Stomach (tissue), 9 donors: ENCODE results near the gene ATP13A1. TPM values are rescaled to one million over a fixed set of nuclear protein-coding genes. Genes with fewer than 3 reads are reported as not detected.

Experiments used
- DNase-seq, 2 donors: peaks; one replicate each; pipeline versions ENCODE4 v3.0.0 to v3.0.0-alpha.2; 2013 to 2019
- H3K27ac ChIP-seq, 5 donors: fragments of 200-600 bp in 4 of 5; sonication (generic) in 4 of 5; one replicate each; pipeline ENCODE4 v1.5.1; 2013 to 2019; ENCODE audit warnings: mild to moderate bottlenecking in 1 of 5, moderate library complexity in 1 of 5
- H3K27me3 ChIP-seq, 3 donors: fragments of 200-600 bp; sonication (generic); one replicate each; pipeline ENCODE4 v1.5.1; 2017 to 2019; ENCODE audit warnings: mixed run types in 1 of 3
- H3K36me3 ChIP-seq, 4 donors: fragments of 200-600 bp; sonication (generic); 1 replicate in 3 of 4; 2 replicates in 1 of 4; pipeline ENCODE4 v1.5.1; 2016 to 2019
- H3K4me1 ChIP-seq, 4 donors: fragments of 200-600 bp; sonication (generic); one replicate each; pipeline ENCODE4 v1.5.1; 2016 to 2019
- H3K4me3 ChIP-seq, 4 donors: fragments of 200-600 bp; sonication (generic) in 3 of 4; one replicate each; pipeline ENCODE4 v1.5.1; 2016 to 2019; ENCODE audit warnings: mild to moderate bottlenecking in 1 of 4
- H3K9me3 ChIP-seq, 4 donors: fragments of 200-600 bp; sonication (generic); one replicate each; pipeline ENCODE4 v1.5.1; 2016 to 2019
- EP300 ChIP-seq: sonication (generic); formaldehyde crosslinking; IDR thresholded peaks from one replicate; pipeline ENCODE4 v1.6.1; 2017; ENCODE audit warnings: antibody characterized with exemption
- POLR2A ChIP-seq, 4 donors: fragments of 450-650 bp; IDR thresholded peaks; one replicate each; pipeline ENCODE4 v1.6.1; 2016; ENCODE audit warnings: antibody characterized with exemption in 4 of 4, control low read depth in 2 of 4, mild to moderate bottlenecking in 1 of 4, moderate library complexity in 1 of 4
- POLR2AphosphoS5 ChIP-seq, 3 donors: sonication (generic); formaldehyde crosslinking; IDR thresholded peaks; one replicate each; pipeline ENCODE4 v1.6.1; 2016; ENCODE audit warnings: antibody characterized with exemption in 3 of 3
- WGBS, 5 donors: extraction: QIAGEN DNeasy Blood & Tissue Kit in 3 of 5; methylation state at CpG; one replicate each; pipeline versions ENCODE4 v1.1.5 to v1.1.7; 2013 to 2018; 5-methylcytosine and 5-hydroxymethylcytosine counted together
- intact Hi-C: fragments of 100-400 bp; cut with DNase I; formaldehyde crosslinking; loops from one replicate; pipeline ENCODE4 v1.15.1; 2023; ENCODE audit warnings: low total_unique reads
- polyA plus RNA-seq, 3 donors: library from polyadenylated mRNA; stranded (reverse); fragments of 200-250 nt; gene quantifications; one replicate each; pipeline ENCODE4 v1.2.3, GENCODE V29; 2013
- total RNA-seq, 5 donors: library from RNA; depleted of rRNA; stranded (reverse); fragments of >200 nt; gene quantifications; one replicate each; pipeline versions ENCODE4 v1.1.0 to v1.2.3, GENCODE V29; 2014 to 2016
- TF ChIP-seq, protein P1 (sequence below), 7 experiments: fragments of 450-650 bp in 4 of 7; fragments of 200-600 bp in 3 of 7; sonication (generic) in 3 of 7; IDR thresholded peaks; one replicate each; pipeline ENCODE4 v1.5.1; 2016 to 2019; ENCODE audit warnings: antibody characterized with exemption in 7 of 7, control low read depth in 2 of 7, mild to moderate bottlenecking in 1 of 7
- donor health status: healthy with polysubstance abuse.
- donor health status: Bipolar disorder and iron deficiency.
- donor health status: healthy.

The ATP13A1 gene
- total and polyA plus RNA-seq, 8 donors, result 17.3 to 451 (median 56.5) TPM

DNA sequence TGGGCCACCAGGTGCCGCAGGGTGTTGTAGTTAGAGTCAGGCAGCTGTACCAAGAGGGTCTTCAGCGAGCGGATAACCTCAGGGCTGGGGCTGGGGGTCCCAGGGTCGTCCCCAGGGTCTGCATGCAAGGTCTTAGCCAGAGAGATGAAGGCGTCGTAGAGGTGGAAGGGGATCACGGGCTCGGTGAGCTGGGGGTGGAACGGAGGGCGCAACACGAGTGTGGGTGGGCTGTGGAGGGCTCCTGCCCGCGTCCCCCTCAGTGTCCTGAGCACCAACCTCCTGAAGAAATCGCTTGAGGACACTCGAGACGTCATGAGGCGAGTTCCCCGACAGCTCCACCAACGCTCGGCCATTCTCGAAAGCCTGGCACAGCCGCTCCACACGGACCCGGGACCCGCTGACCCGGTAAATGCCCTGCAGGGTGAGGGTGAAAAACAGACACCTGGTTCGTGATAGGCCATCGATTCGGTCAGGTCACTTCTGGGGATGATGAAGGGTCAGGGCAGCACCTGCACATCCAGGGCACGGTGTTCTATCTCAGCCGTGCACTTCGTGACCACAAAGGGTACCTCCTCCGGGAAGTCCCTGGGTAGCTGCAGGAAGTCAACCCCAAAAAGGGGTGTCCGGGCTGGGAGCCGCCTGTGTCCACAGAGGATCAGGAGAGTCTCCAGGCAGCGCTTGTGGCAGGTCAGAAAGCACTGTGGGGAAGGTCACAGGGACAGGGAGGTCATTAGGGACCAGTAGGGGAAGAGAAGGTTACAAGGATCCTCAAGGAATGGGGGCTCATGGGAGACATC lies 28.8 kb downstream of the ATP13A1 start:
- intact Hi-C loops, result no loop called here
- H3K36me3 ChIP-seq, result peaks cover 19 to 95% (median 78%) of the 10 kb centered on the region in 4 donors
- no peak overlapping the region for H3K27ac ChIP-seq
- TF ChIP-seq POLR2A (IDR thresholded peaks at IDR 0.05) (no peak), POLR2AphosphoS5 (IDR thresholded peaks at IDR 0.05) (no peak), EP300 (no peak)
- TF ChIP-seq, protein P1, sequence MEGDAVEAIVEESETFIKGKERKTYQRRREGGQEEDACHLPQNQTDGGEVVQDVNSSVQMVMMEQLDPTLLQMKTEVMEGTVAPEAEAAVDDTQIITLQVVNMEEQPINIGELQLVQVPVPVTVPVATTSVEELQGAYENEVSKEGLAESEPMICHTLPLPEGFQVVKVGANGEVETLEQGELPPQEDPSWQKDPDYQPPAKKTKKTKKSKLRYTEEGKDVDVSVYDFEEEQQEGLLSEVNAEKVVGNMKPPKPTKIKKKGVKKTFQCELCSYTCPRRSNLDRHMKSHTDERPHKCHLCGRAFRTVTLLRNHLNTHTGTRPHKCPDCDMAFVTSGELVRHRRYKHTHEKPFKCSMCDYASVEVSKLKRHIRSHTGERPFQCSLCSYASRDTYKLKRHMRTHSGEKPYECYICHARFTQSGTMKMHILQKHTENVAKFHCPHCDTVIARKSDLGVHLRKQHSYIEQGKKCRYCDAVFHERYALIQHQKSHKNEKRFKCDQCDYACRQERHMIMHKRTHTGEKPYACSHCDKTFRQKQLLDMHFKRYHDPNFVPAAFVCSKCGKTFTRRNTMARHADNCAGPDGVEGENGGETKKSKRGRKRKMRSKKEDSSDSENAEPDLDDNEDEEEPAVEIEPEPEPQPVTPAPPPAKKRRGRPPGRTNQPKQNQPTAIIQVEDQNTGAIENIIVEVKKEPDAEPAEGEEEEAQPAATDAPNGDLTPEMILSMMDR (IDR thresholded peaks at IDR 0.05), result no peak
- H3K4me3 ChIP-seq, result no peak overlapping the region
- H3K9me3 ChIP-seq, result no peaks in the 10 kb centered on the region
- no peak for DNase-seq
- WGBS, 5 donors, result 89 to 97% (median 94%) methylated on average over 29 to 36 of the region's 36 CpGs
- H3K4me1 ChIP-seq, result no peaks in the 10 kb centered on the region
- H3K27me3 ChIP-seq, result no peaks in the 10 kb centered on the region

DNA sequence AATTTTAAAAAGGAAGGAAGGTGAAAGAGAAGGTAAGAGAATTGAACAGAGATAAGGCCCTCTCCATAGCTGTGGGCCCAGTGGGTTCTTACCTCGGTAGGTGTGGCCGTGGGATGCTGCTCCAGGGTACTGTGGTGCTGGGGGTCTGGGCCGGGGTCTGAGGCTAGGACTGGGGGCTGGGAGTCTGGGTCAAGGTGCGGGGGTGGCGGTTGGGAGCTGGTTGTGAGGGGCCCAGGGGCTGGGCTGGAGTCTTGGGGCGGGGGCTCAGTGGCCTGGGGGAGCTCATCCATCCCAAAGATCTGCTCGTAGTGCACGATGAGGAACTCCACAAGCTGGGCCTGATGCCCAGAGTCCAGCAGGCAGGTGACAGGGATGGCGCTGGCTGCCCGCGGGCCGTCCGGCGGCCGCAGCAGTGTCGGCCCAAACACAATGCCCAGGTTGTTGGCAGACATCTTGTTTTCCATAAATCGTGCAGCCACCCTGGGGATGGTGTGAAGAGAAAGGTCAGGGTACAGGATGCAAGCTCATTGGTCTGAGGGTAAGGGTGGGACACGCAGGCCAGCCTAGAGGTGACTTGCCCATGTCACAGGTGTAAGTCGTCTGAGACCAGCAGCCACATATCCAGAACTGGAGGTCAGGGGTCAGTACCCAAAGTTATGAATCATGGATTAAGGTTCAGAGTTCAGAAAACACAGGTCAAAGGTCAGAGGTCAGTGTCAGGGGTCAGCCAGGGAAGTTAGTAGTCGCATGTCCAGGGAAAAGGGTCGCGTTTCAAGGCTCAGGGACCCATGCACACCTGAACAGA lies 29.6 kb downstream of the ATP13A1 start:
- intact Hi-C loops, result no loop called here
- WGBS, 5 donors, result 87 to 93% (median 93%) methylated on average over 15 to 22 of the region's 22 CpGs
- no peaks in the 10 kb centered on the region for H3K9me3 ChIP-seq
- DNase-seq, result no peak
- H3K27me3 ChIP-seq, result peaks cover 0 to under 1% (median 0%) of the 10 kb centered on the region in 3 donors
- H3K36me3 ChIP-seq, result peaks cover 19 to 92% (median 72%) of the 10 kb centered on the region in 4 donors
- H3K4me1 ChIP-seq, result peaks cover 0 to 2% (median under 1%) of the 10 kb centered on the region in 4 donors
- TF ChIP-seq EP300 (no peak), POLR2A (IDR thresholded peaks at IDR 0.05) (no peak), POLR2AphosphoS5 (IDR thresholded peaks at IDR 0.05) (no peak)
- TF ChIP-seq, protein P1 (IDR thresholded peaks at IDR 0.05), result no peak
- H3K27ac ChIP-seq, result no peak overlapping the region
- no peak overlapping the region for H3K4me3 ChIP-seq

DNA sequence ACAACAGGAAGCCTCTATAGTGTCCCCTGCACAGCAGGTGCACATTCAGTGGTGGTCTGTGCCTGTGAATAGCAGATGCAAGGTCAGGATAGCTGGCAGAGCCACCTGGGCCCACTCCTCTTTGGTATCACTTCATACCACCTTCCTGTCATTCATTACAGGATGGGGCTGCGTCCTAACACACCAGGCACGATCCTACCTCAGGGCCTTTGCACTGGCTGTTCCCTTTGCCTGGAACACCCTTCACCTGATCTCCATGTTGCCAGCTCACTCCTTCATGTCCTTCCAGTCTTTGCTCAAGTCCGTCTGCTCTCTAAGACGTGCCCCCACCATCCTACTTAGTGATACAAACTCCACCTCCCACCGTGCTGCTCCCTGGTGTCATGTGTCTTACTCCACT lies 30.8 kb downstream of the ATP13A1 start:
- no peak overlapping the region for H3K27ac ChIP-seq
- WGBS, 5 donors, result 79 to 93% (median 88%) methylated on average over 5 of the region's 5 CpGs
- intact Hi-C loops, result no loop called here
- H3K4me1 ChIP-seq, result peaks cover 8 to 15% (median 13%) of the 10 kb centered on the region in 4 donors
- TF ChIP-seq EP300 (no peak), POLR2A (IDR thresholded peaks at IDR 0.05) (no peak)
- H3K4me3 ChIP-seq, result no peak overlapping the region
- no peak for DNase-seq
- H3K9me3 ChIP-seq, result no peaks in the 10 kb centered on the region
- H3K36me3 ChIP-seq, result peaks cover 19 to 80% (median 63%) of the 10 kb centered on the region in 4 donors
- peaks cover 0 to 13% (median 0%) of the 10 kb centered on the region in 3 donors for H3K27me3 ChIP-seq

DNA sequence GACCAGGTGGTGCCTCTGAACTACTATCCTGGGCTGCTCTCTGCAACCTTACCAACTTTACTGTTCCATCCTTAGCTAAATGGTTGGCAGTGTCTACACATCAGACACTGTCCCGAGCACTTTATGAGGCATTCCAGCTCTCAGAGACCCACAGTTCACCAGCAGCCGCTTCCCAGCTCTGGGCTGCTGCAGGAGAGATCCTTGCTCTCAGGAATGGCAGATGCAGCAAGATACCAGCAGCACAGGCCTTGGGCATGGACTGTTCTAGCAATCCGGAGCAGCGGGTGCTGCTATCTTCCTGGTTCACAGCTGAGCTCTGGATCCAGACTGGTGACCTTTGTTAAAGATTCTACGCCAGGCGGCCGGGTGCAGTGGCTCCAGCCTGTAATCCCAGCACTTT lies 32.1 kb downstream of the ATP13A1 start:
- Histone ChIP-seq H3K27ac (no peak overlapping the region), H3K36me3 (peaks cover 12 to 66% (median 52%) of the 10 kb centered on the region in 4 donors), H3K4me1 (peaks cover 13 to 28% (median 26%) of the 10 kb centered on the region in 4 donors), H3K27me3 (peaks cover 0 to 21% (median 0%) of the 10 kb centered on the region in 3 donors), H3K4me3 (no peak overlapping the region), H3K9me3 (no peaks in the 10 kb centered on the region)
- DNase-seq, result peak in 1 of 2 donors; percentile 3
- WGBS, 5 donors, result 80 to 90% (median 88%) methylated on average over 7 of the region's 7 CpGs
- TF ChIP-seq, protein P1 (IDR thresholded peaks at IDR 0.05), result no peak
- TF ChIP-seq EP300, result no peak
- TF ChIP-seq POLR2AphosphoS5 (IDR thresholded peaks at IDR 0.05), result no peak
- TF ChIP-seq POLR2A (IDR thresholded peaks at IDR 0.05), result no peak
- intact Hi-C loops, result no loop called here
